NT2/D1 (cell line): ENCODE results near the gene RBM25.
"Not testable (repeated sequence)": the region's sequence is repeated elsewhere in the genome, so short reads cannot be mapped to it uniquely, and the experiment has no call there.

Experiments
- DNase-seq: peaks from one replicate; pipeline ENCODE4 v3.0.0-alpha.2; 2011; ENCODE audit warnings: low read depth, low spot score
- H3K27me3 ChIP-seq: 2 replicates; pipeline ENCODE4 v1.6.0; 2011; ENCODE audit warnings: mild to moderate bottlenecking; ENCODE audit not compliant: insufficient read length, insufficient read depth
- H3K36me3 ChIP-seq: 2 replicates; pipeline ENCODE4 v1.6.1; 2011; ENCODE audit warnings: mild to moderate bottlenecking, low read length, mixed read lengths; ENCODE audit not compliant: insufficient read depth, insufficient read length
- H3K4me1 ChIP-seq: 2 replicates; pipeline ENCODE4 v1.5.1; 2011; ENCODE audit not compliant: insufficient read depth, insufficient read length
- H3K4me3 ChIP-seq: 2 replicates; pipeline ENCODE4 v1.5.1; 2011; ENCODE audit warnings: low read depth; ENCODE audit not compliant: insufficient read length
- H3K9ac ChIP-seq: 2 replicates; pipeline ENCODE4 v1.6.0; 2011; ENCODE audit warnings: low read depth; ENCODE audit not compliant: insufficient read length
- H3K9me3 ChIP-seq: 2 replicates; pipeline ENCODE4 v1.5.1; 2011; ENCODE audit warnings: mild to moderate bottlenecking, low read length; ENCODE audit not compliant: insufficient read depth
- SUZ12 ChIP-seq: IDR thresholded peaks from 2 replicates; pipeline ENCODE4 v1.6.1; 2011; ENCODE audit not compliant: insufficient read length, insufficient read depth; ENCODE audit errors: extremely low read depth
- YY1 ChIP-seq: IDR thresholded peaks from 2 replicates; pipeline ENCODE4 v1.6.1; 2011; ENCODE audit not compliant: insufficient read length, insufficient read depth
- ZNF274 ChIP-seq: IDR thresholded peaks from 2 replicates; pipeline ENCODE4 v1.6.1; 2011; ENCODE audit warnings: mild to moderate bottlenecking, low read depth, low read length

The RBM25 gene

GRCh38 chr14:73146111-73146510 lies 87.8 kb downstream of the RBM25 start:
- no peak overlapping the region for H3K4me3 ChIP-seq
- no peak for DNase-seq
- no peaks in the 10 kb centered on the region for H3K9me3 ChIP-seq
- H3K4me1 ChIP-seq, result no peaks in the 10 kb centered on the region
- H3K36me3 ChIP-seq, result peaks cover 25% of the 10 kb centered on the region
- no peaks in the 10 kb centered on the region for H3K27me3 ChIP-seq
- TF ChIP-seq SUZ12, result no peak
- no peak for TF ChIP-seq YY1
- no peak for TF ChIP-seq ZNF274
- no peak overlapping the region for H3K9ac ChIP-seq

GRCh38 chr14:73149753-73150152 lies 91.4 kb downstream of the RBM25 start:
- no peak overlapping the region for H3K9ac ChIP-seq
- H3K36me3 ChIP-seq, result peaks cover 29% of the 10 kb centered on the region
- DNase-seq, result no peak
- H3K9me3 ChIP-seq, result no peaks in the 10 kb centered on the region
- no peaks in the 10 kb centered on the region for H3K27me3 ChIP-seq
- H3K4me3 ChIP-seq, result no peak overlapping the region
- TF ChIP-seq ZNF274 (no peak), YY1 (no peak), SUZ12 (no peak)
- no peaks in the 10 kb centered on the region for H3K4me1 ChIP-seq

DNA sequence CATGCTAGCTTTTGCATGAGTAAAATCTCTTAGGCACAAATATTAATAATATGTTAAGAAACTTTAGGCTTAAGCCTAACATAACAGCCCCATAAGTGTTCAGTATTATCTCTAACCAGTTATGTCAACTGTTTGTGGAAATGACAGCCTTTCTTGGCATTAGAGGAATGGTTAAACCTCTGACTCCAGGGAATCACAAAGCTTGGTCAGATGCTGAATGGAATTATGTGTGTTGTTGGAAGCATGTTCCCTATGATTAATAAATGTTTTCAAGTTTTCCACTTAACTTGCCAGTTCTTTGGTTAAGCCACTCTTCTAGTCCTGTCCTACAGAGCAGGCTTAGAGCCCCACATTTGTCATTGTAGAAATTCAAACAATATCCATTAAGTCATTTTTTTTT lies 94.9 kb downstream of the RBM25 start:
- no peak for DNase-seq
- H3K36me3 ChIP-seq, result peaks cover 26% of the 10 kb centered on the region
- H3K9ac ChIP-seq, result no peak overlapping the region
- H3K27me3 ChIP-seq, result no peaks in the 10 kb centered on the region
- no peak for TF ChIP-seq SUZ12
- no peak for TF ChIP-seq ZNF274
- no peak for TF ChIP-seq YY1
- no peaks in the 10 kb centered on the region for H3K4me1 ChIP-seq
- H3K9me3 ChIP-seq, result no peaks in the 10 kb centered on the region
- H3K4me3 ChIP-seq, result no peak overlapping the region

DNA sequence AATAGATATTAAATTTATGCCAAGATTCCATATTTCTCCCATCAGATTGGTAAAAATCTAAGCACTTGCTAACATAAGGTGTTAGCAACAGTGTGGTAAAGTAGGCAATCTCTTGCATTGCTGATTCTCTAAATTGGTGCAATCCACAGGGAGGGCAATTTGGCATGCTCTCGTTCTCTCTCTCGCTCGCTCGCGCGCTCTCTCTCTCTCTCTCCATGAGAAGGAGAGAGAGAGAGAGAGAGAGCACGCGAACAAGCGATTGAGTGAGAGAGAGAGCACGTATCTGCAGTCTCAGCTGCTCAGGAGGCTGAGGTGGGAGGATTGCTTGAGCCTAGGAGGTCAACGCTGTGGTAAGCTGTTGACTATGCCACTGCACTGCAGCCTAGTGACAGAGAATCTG lies 103.9 kb downstream of the RBM25 start:
- DNase-seq, result no peak
- TF ChIP-seq ZNF274, result no peak
- TF ChIP-seq SUZ12, result no peak
- TF ChIP-seq YY1, result no peak
- H3K27me3 ChIP-seq, result no peaks in the 10 kb centered on the region
- H3K9me3 ChIP-seq, result no peaks in the 10 kb centered on the region
- no peak overlapping the region for H3K4me3 ChIP-seq
- no peak overlapping the region for H3K9ac ChIP-seq
- H3K36me3 ChIP-seq, result peaks cover 34% of the 10 kb centered on the region
- H3K4me1 ChIP-seq, result no peaks in the 10 kb centered on the region

DNA sequence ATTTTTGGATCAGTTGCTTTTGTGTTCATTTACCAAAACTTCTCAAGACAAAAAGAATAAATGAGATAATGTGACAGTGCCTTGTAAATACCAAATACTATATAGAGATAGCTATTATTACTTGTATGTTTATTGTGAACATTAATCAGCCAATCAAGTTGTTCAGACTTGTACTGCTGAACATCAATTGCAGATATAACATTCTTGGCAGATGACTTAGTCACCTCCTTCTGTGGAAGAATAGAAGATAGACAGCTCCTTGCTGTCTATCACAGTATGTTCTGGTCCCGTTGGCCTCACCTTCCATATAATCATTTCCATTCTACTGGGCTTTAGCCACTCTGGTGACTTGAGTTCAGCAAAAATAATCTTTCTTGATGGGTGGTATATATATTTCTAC lies 108.1 kb downstream of the RBM25 start:
- H3K4me3 ChIP-seq, result no peak overlapping the region
- H3K4me1 ChIP-seq, result no peaks in the 10 kb centered on the region
- H3K27me3 ChIP-seq, result no peaks in the 10 kb centered on the region
- TF ChIP-seq YY1 (no peak), SUZ12 (no peak), ZNF274 (no peak)
- no peak for DNase-seq
- no peak overlapping the region for H3K9ac ChIP-seq
- H3K9me3 ChIP-seq, result no peaks in the 10 kb centered on the region
- peaks cover 38% of the 10 kb centered on the region for H3K36me3 ChIP-seq

GRCh38 chr14:73167727-73168126 lies 109.4 kb downstream of the RBM25 start:
- H3K36me3 ChIP-seq, result peaks cover 40% of the 10 kb centered on the region

DNA sequence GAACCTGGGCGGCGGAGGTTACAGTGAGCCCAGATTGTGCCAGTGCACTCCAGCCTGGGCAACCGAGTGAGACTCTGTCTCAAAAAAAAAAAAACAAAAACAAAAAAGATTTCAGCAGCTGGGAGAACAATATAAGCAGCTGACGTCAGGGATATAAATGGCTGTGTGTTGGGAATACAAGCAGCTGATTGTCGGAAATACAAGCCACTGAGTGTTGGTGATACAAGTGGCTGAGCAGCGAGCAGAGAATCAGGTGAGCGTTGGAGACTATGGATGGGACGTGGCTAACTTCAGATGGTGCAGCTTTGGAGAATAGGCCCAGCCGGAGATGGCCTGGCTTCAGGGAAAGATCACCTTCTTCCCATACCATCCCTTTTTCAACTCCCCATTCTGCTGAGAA lies 109.9 kb downstream of the RBM25 start:
- Histone ChIP-seq H3K27me3 (no peaks in the 10 kb centered on the region), H3K9me3 (no peaks in the 10 kb centered on the region), H3K36me3 (peaks cover 43% of the 10 kb centered on the region), H3K4me1 (no peaks in the 10 kb centered on the region), H3K9ac (no peak overlapping the region), H3K4me3 (no peak overlapping the region)
- DNase-seq, result no peak
- no peak for TF ChIP-seq ZNF274
- TF ChIP-seq SUZ12, result no peak
- no peak for TF ChIP-seq YY1

More at GRCh38 chr14:73167727-73168126, 109.4 kb downstream of the RBM25 start:
- H3K27me3 ChIP-seq, result no peaks in the 10 kb centered on the region
- TF ChIP-seq ZNF274 (no peak), SUZ12 (no peak), YY1 (no peak)
- DNase-seq, result no peak
- H3K4me3 ChIP-seq, result no peak overlapping the region
- no peaks in the 10 kb centered on the region for H3K9me3 ChIP-seq
- no peaks in the 10 kb centered on the region for H3K4me1 ChIP-seq
- no peak overlapping the region for H3K9ac ChIP-seq

- no peaks in the 10 kb centered on the region for H3K27me3 ChIP-seq
- H3K9ac ChIP-seq, result no peak overlapping the region
- no peak for TF ChIP-seq ZNF274
- TF ChIP-seq YY1, result no peak
- no peak for TF ChIP-seq SUZ12
- DNase-seq, result no peak
- H3K4me3 ChIP-seq, result no peak overlapping the region
- H3K36me3 ChIP-seq, result peaks cover 47% of the 10 kb centered on the region
- H3K9me3 ChIP-seq, result no peaks in the 10 kb centered on the region
- H3K4me1 ChIP-seq, result no peaks in the 10 kb centered on the region
These were observed 110.4 kb downstream of the RBM25 start for GRCh38 chr14:73168691-73169090.

- not testable (repeated sequence) for H3K4me3 ChIP-seq, DNase-seq, H3K9ac ChIP-seq, H3K4me1 ChIP-seq, H3K27me3 ChIP-seq, H3K9me3 ChIP-seq
- H3K36me3 ChIP-seq, result peaks cover 57% of the 10 kb centered on the region
These were observed 111.5 kb downstream of the RBM25 start for GRCh38 chr14:73169855-73170254.
